Kidney epithelial cell (primary cell): ENCODE measurements around the gene RYR3. TPM values are rescaled to one million over a fixed set of nuclear protein-coding genes. Genes with fewer than 3 reads are reported as not detected.

Experiments
- DNase-seq: peaks from one replicate; pipeline ENCODE4 v3.0.0-alpha.2; 2010; ENCODE audit warnings: low read depth
- H3K27me3 ChIP-seq: 2 replicates; pipeline ENCODE4 v1.6.0; 2011; ENCODE audit warnings: low read length; ENCODE audit not compliant: control insufficient read depth, insufficient read depth
- H3K36me3 ChIP-seq: 2 replicates; pipeline ENCODE4 v1.5.1; 2011; ENCODE audit warnings: low read length; ENCODE audit not compliant: control insufficient read depth, insufficient read depth
- H3K4me3 ChIP-seq: 2 replicates; pipeline ENCODE4 v1.5.1; 2011; ENCODE audit warnings: low read depth, mild to moderate bottlenecking, control low read depth, low read length
- CTCF ChIP-seq: IDR thresholded peaks from 2 replicates; pipeline ENCODE4 v1.5.1; 2011; ENCODE audit warnings: mild to moderate bottlenecking, moderate library complexity, low read length, control low read depth, inconsistent platforms; ENCODE audit not compliant: insufficient read depth, poor library complexity, severe bottlenecking
- total RNA-seq: library from RNA; depleted of rRNA; stranded (reverse); fragments of >200 nt; gene quantifications from 2 replicates; pipeline ENCODE4 v1.2.3, GENCODE V29; 2015

Gene RYR3
- total RNA-seq, 1 donor from 2014 or later = 0.50 TPM

- no peaks in the 10 kb centered on the region for H3K27me3 ChIP-seq
- H3K4me3 ChIP-seq = no peak overlapping the region
- TF ChIP-seq CTCF = no peak
- DNase-seq = no peak
- H3K36me3 ChIP-seq = no peaks in the 10 kb centered on the region
Measured at GRCh38 chr15:33600212-33600611, 289.4 kb downstream of the RYR3 start.

- no peak for DNase-seq
- Histone ChIP-seq H3K27me3 (no peaks in the 10 kb centered on the region), H3K4me3 (no peak overlapping the region), H3K36me3 (no peaks in the 10 kb centered on the region)
- no peak for TF ChIP-seq CTCF
Measured at GRCh38 chr15:33601461-33601860, 290.7 kb downstream of the RYR3 start.

GRCh38 chr15:33608714-33609113, 297.9 kb downstream of the RYR3 start:
- DNase-seq = no peak
- Histone ChIP-seq H3K27me3 (no peaks in the 10 kb centered on the region), H3K4me3 (no peak overlapping the region), H3K36me3 (no peaks in the 10 kb centered on the region)
- TF ChIP-seq CTCF = peak; percentile 33

GRCh38 chr15:33612721-33613304, 302.0 kb downstream of the RYR3 start:
- Histone ChIP-seq H3K4me3 (no peak overlapping the region), H3K36me3 (no peaks in the 10 kb centered on the region), H3K27me3 (no peaks in the 10 kb centered on the region)
- no peak for TF ChIP-seq CTCF
- DNase-seq = no peak

- no peaks in the 10 kb centered on the region for H3K27me3 ChIP-seq
- no peak overlapping the region for H3K4me3 ChIP-seq
- TF ChIP-seq CTCF = no peak
- no peaks in the 10 kb centered on the region for H3K36me3 ChIP-seq
- no peak for DNase-seq
Measured at GRCh38 chr15:33616475-33616874, 305.7 kb downstream of the RYR3 start.

GRCh38 chr15:33618350-33618749, 307.6 kb downstream of the RYR3 start:
- Histone ChIP-seq H3K27me3 (no peaks in the 10 kb centered on the region), H3K36me3 (no peaks in the 10 kb centered on the region), H3K4me3 (no peak overlapping the region)
- DNase-seq = no peak
- no peak for TF ChIP-seq CTCF
